ENCODE measurements around the gene POC1B.

- TF ChIP-seq CTCF (conservative IDR thresholded peaks at IDR 0.05; ENCODE audit: low read depth, low read length) (no peak), EZH2 (IDR thresholded peaks at IDR 0.05; ENCODE audit: borderline replicate concordance, low read depth, low read length, poor library complexity, severe bottlenecking) (no peak)
Measured at GRCh38 chr12:89493670-89494302, 32.1 kb downstream of the POC1B start.

Data from A673 (cell line).